BLaER1 treated with 17β-estradiol and CSF1 and Interleukin-3, amounts not matched to agents 10 nM and 100 nM (cell line): Measurements from ENCODE around the gene GNAT1.

ENCODE experiments used
- H3K27ac ChIP-seq, 11 experiments: shearing (Covaris generic); formaldehyde crosslinking; 2 replicates each; pipeline ENCODE4 v1.8.1; 2022
- H3K27me3 ChIP-seq, 11 experiments: shearing (Covaris generic); formaldehyde crosslinking; 2 replicates each; pipeline ENCODE4 v1.8.1; 2022
- H3K36me3 ChIP-seq, 11 experiments: shearing (Covaris generic); formaldehyde crosslinking; 2 replicates each; pipeline ENCODE4 v1.8.1; 2022
- H3K4me1 ChIP-seq, 10 experiments: shearing (Covaris generic); formaldehyde crosslinking; 2 replicates each; pipeline ENCODE4 v1.8.1; 2022
- H3K4me2 ChIP-seq, 11 experiments: shearing (Covaris generic); formaldehyde crosslinking; 2 replicates each; pipeline ENCODE4 v1.8.1; 2022
- H3K4me3 ChIP-seq, 10 experiments: shearing (Covaris generic); formaldehyde crosslinking; 2 replicates each; pipeline ENCODE4 v1.8.1; 2022
- H3K9ac ChIP-seq, 11 experiments: shearing (Covaris generic); formaldehyde crosslinking; 2 replicates each; pipeline ENCODE4 v1.8.1; 2022
- H3K9me3 ChIP-seq, 11 experiments: shearing (Covaris generic); formaldehyde crosslinking; replicated peaks in 1 of 11; 2 replicates each; pipeline ENCODE4 v1.8.1; 2022
- H4K20me1 ChIP-seq, 11 experiments: shearing (Covaris generic); formaldehyde crosslinking; 2 replicates each; pipeline ENCODE4 v1.8.1; 2022
- Cebpa-rat ChIP-seq, 11 experiments: shearing (Covaris generic); IDR thresholded peaks; 2 replicates each; pipeline ENCODE4 v1.8.1; 2022

Gene GNAT1

DNA sequence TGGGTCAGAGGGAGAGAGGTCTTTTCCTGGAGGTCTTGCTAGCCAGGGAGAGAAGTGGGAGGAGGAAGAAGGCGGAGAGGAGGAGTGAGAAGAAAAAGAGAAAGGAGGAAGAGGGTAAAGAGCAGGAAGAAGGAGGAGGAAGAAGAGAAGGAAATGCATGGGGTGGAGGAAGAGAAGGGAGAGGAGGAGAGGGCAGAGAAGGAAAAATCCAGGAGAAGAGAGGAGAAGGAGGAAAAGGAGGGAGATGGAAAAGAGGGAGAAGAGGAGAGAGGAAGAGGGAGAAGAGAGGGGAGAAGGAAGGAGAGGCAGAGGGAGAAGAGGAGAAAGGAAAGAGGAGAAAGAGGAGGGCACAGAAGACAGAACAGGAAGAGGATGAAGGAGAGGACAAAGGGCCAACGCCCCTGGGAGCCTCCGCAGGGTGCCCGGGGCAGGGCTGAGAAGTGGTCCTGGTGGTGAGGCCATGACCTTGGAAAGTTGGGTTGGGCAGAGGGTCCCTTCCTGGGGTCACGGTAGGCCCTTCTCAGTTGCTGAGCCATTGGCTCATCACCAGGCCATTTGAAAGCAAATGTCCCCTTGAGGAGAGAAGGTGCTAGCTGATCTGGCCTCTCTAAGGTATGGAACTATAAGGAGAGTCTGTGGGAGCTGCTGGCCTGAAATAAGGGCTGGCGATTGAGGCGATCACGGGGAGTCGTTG, 37.5 kb upstream of the GNAT1 start:
- peak overlapping the region in 1 of 11 experiments; percentile 49; a peak in 1 of 22 replicates for H3K9ac ChIP-seq
- TF ChIP-seq Cebpa-rat (IDR thresholded peaks at IDR 0.05) = no peak
- no peaks in the 10 kb centered on the region for H3K36me3 ChIP-seq
- H3K27ac ChIP-seq = no peak overlapping the region
- peak overlapping the region; percentile 90 to 99 (median 94) for H3K4me2 ChIP-seq
- peak overlapping the region; percentile 45 to 87 (median 76); a peak in 18 of 20 replicates for H3K4me3 ChIP-seq
- H3K27me3 ChIP-seq = peaks cover 7 to 30% (median 15%) of the 10 kb centered on the region in 11 experiments; a peak in 20 of 22 replicates
- peaks cover 27 to 48% (median 43%) of the 10 kb centered on the region in 10 experiments for H3K4me1 ChIP-seq
- peaks cover 0 to 34% (median 17%) of the 10 kb centered on the region in 11 experiments; a peak in 13 of 22 replicates for H4K20me1 ChIP-seq
- no peaks in the 10 kb centered on the region for H3K9me3 ChIP-seq

DNA sequence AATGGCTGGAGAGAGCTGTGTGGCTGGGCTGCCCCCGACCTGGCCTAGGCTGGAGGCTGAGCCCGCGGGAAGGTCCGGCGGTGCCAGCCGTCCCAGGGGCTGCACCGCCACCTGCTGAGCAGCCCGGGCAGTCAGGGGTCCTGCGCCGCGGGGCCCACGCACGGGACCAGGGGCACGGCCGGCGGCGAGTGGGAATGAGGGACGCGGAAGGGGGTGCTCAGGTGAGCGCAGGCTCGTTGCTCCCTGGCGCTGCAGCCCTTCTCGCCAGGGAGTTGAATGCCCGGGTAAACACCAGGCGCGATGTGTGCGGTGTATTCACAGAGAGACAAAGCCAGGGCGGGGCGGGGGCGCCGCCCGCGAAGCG, 37.0 kb upstream of the GNAT1 start:
- H3K9me3 ChIP-seq = no peaks in the 10 kb centered on the region
- H4K20me1 ChIP-seq = peaks cover 0 to 39% (median 18%) of the 10 kb centered on the region in 11 experiments; a peak in 13 of 22 replicates
- peaks cover 27 to 53% (median 49%) of the 10 kb centered on the region in 10 experiments for H3K4me1 ChIP-seq
- H3K4me3 ChIP-seq = peak overlapping the region; percentile 45 to 87 (median 76)
- peak overlapping the region in 1 of 11 experiments; percentile 49; a peak in 2 of 22 replicates for H3K9ac ChIP-seq
- peaks cover 0 to 4% (median 0%) of the 10 kb centered on the region in 11 experiments; a peak in 1 of 22 replicates for H3K36me3 ChIP-seq
- no peak for TF ChIP-seq Cebpa-rat (IDR thresholded peaks at IDR 0.05)
- peak overlapping the region; percentile 90 to 99 (median 94) for H3K4me2 ChIP-seq
- no peak overlapping the region for H3K27ac ChIP-seq
- peaks cover 7 to 30% (median 15%) of the 10 kb centered on the region in 11 experiments; a peak in 20 of 22 replicates for H3K27me3 ChIP-seq

DNA sequence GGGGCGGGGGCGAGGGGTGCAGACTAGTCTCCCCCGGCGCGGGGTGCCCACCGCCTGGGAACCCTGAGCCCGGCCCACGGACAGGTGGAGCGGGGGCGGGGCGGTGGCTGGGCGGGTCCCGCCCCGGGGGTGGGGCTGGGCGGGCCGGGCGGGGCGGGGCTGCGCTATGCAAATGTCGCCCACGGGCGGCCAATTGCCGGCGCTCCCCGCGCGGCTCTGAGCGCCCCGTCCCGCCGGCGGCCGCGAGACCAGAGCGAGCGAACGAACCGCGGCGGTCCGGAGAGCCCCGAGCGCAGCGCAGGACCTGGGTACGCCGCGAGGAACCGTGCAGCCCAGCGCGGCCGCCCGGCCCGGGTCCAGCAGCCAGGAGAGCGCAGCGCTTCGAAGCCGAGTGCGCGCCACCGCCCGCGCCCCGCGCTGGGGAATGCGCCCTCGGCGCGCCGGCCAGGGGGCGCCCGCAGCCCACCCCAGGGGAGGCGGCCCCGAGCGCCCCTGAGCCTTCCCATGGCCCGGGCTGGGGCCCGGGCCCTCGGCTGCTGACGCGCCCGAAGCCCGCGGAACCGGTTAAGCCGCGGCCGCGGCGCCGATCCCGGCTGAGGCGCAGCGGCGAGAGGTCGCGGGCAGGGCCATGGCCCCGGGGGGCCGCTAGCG, 36.4 kb upstream of the GNAT1 start, which contains the start of gene SEMA3F:
Gene SEMA3F (plus strand): TSS at position 485 of the 651 bp plus-strand sequence. CDS start 4,299 bp downstream, outside the sequence.
- H3K4me1 ChIP-seq = peaks cover 27 to 58% (median 54%) of the 10 kb centered on the region in 10 experiments

GRCh38 chr3:50155491-50155878, 35.9 kb upstream of the GNAT1 start:
- Histone ChIP-seq H3K9me3 (no peaks in the 10 kb centered on the region), H3K27me3 (peaks cover 7 to 30% (median 15%) of the 10 kb centered on the region in 11 experiments; a peak in 20 of 22 replicates), H4K20me1 (peaks cover 0 to 44% (median 18%) of the 10 kb centered on the region in 11 experiments; a peak in 13 of 22 replicates), H3K27ac (peak overlapping the region in 10 of 11 experiments; percentile 54 to 83 (median 76); a peak in 21 of 22 replicates), H3K9ac (peak overlapping the region; percentile 77 to 90 (median 85)), H3K36me3 (peaks cover 0 to 14% (median 0%) of the 10 kb centered on the region in 11 experiments; a peak in 2 of 22 replicates), H3K4me2 (peak overlapping the region; percentile 93 to 100 (median 99)), H3K4me3 (peak overlapping the region; percentile 67 to 87 (median 79)), H3K4me1 (peaks cover 27 to 63% (median 59%) of the 10 kb centered on the region in 10 experiments)
- TF ChIP-seq Cebpa-rat (IDR thresholded peaks at IDR 0.05) = no peak

More for the DNA sequence above, 36.4 kb upstream of the GNAT1 start, which contains the start of gene SEMA3F:
- no peaks in the 10 kb centered on the region for H3K9me3 ChIP-seq
- H3K9ac ChIP-seq = peak within 1 kb of the TSS; percentile 77 to 90 (median 85)
- peak within 1 kb of the TSS; percentile 94 to 100 (median 99) for H3K4me2 ChIP-seq
- peaks cover 0 to 44% (median 18%) of the 10 kb centered on the region in 11 experiments; a peak in 13 of 22 replicates for H4K20me1 ChIP-seq
- peaks cover 7 to 30% (median 15%) of the 10 kb centered on the region in 11 experiments; a peak in 20 of 22 replicates for H3K27me3 ChIP-seq
- peak within 1 kb of the TSS in 10 of 11 experiments; percentile 54 to 83 (median 76); a peak in 21 of 22 replicates for H3K27ac ChIP-seq
- H3K36me3 ChIP-seq = peaks cover 0 to 9% (median 0%) of the 10 kb centered on the region in 11 experiments; a peak in 2 of 22 replicates
- peak within 1 kb of the TSS; percentile 67 to 87 (median 79) for H3K4me3 ChIP-seq
- no peak for TF ChIP-seq Cebpa-rat (IDR thresholded peaks at IDR 0.05)

DNA sequence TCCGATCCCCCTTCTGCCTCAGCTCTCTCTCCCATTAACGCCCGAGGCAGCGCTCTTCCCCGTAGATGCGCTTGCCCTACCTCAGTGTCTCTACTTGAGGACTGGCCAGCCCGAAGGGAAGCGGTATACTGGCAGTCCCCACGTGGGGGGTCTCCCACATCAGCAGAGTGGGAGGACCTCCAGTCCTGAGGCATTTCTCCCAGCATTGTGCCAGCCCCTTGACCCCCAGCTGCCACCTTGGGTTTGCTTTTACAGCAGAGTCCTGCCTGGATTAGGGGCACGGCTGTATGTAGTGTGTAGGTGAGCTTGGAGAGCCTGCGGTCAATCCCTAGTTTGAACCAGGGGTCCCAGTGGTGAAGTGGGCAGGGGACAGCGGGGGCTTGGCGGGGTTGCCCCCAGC, 35.5 kb upstream of the GNAT1 start:
- H3K4me3 ChIP-seq = peak overlapping the region; percentile 67 to 87 (median 79)
- peaks cover 27 to 67% (median 63%) of the 10 kb centered on the region in 10 experiments for H3K4me1 ChIP-seq
- H3K4me2 ChIP-seq = peak overlapping the region; percentile 93 to 100 (median 99)

DNA sequence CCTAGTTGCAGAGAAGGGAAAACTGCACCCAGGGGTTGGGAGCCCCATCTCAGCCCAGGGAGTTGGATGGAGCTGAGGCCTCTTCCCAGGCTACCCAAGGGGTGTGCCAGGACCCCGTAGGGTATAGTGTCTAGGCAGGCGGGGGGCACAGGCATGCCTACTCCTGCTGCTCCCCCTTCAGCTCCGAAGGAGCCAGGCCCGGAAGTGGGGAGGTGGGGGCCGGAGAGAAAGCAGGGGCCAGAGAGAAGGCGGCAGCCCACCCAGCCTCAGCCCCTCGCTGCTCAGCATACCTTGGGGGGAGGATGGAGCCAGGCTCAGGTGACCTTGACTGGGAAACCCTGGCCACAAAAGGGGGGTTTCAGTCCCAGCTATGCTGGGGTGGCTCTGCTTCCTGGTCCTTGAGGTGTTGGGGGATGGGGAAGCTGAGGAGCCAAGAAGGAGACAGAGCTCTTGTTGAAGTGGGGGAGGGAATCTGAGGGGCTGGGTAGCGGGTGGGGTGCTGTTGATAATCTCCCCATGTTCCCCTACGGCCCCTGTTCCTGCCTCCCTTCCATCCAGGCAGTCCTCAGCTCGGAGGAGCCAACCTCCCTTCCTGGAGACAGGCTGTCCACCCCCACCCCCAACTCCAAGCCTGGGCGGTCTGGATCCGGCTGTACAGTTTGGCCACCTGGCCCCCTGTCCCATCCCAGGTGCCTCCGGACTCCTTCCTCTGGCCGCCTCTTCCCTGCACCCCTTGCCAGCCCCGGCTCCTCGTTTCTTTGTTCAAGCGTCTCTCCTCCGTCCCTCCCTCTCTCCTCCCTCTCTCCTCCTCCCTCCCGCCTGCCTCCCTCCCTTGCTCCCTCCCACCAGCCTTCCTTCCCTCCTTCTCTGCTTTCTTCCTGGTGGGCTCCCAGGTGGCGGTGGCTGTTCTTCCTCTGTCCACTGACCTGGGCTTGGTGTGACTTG, 34.6 kb upstream of the GNAT1 start:
- H3K4me2 ChIP-seq = peak overlapping the region; percentile 93 to 100 (median 99)
- peaks cover 7 to 30% (median 15%) of the 10 kb centered on the region in 11 experiments; a peak in 20 of 22 replicates for H3K27me3 ChIP-seq
- H3K4me3 ChIP-seq = peak overlapping the region in 8 of 10 experiments; percentile 75 to 87 (median 82); a peak in 16 of 20 replicates
- H3K27ac ChIP-seq = peak overlapping the region in 8 of 11 experiments; percentile 52 to 83 (median 68); a peak in 16 of 22 replicates
- H3K36me3 ChIP-seq = peaks cover 0 to 27% (median 10%) of the 10 kb centered on the region in 11 experiments; a peak in 10 of 22 replicates
- H4K20me1 ChIP-seq = peaks cover 0 to 47% (median 18%) of the 10 kb centered on the region in 11 experiments; a peak in 13 of 22 replicates
- no peaks in the 10 kb centered on the region for H3K9me3 ChIP-seq
- H3K4me1 ChIP-seq = peaks cover 27 to 76% (median 72%) of the 10 kb centered on the region in 10 experiments
- no peak for TF ChIP-seq Cebpa-rat (IDR thresholded peaks at IDR 0.05)
- H3K9ac ChIP-seq = peak overlapping the region in 10 of 11 experiments; percentile 1 to 90 (median 86); a peak in 18 of 22 replicates

More for the DNA sequence above, 35.5 kb upstream of the GNAT1 start:
- Histone ChIP-seq H3K9ac (peak overlapping the region; percentile 77 to 90 (median 85); a peak in 20 of 22 replicates), H4K20me1 (peaks cover 0 to 44% (median 18%) of the 10 kb centered on the region in 11 experiments; a peak in 13 of 22 replicates), H3K36me3 (peaks cover 0 to 18% (median under 1%) of the 10 kb centered on the region in 11 experiments; a peak in 4 of 22 replicates), H3K27me3 (peaks cover 7 to 30% (median 15%) of the 10 kb centered on the region in 11 experiments; a peak in 20 of 22 replicates), H3K27ac (peak overlapping the region in 8 of 11 experiments; percentile 62 to 83 (median 76); a peak in 12 of 22 replicates), H3K9me3 (no peaks in the 10 kb centered on the region)
- TF ChIP-seq Cebpa-rat (IDR thresholded peaks at IDR 0.05) = no peak

GRCh38 chr3:50157827-50158529, 33.4 kb upstream of the GNAT1 start:
- Histone ChIP-seq H3K9ac (peak overlapping the region in 7 of 11 experiments; percentile 4 to 90 (median 88); a peak in 8 of 22 replicates), H3K27ac (peak overlapping the region in 6 of 11 experiments; percentile 4 to 83 (median 31); a peak in 8 of 22 replicates), H3K9me3 (no peaks in the 10 kb centered on the region), H3K4me1 (peaks cover 27 to 88% (median 83%) of the 10 kb centered on the region in 10 experiments), H3K4me3 (peak overlapping the region in 3 of 10 experiments; percentile 75 to 86 (median 78); a peak in 3 of 20 replicates), H4K20me1 (peaks cover 0 to 52% (median 18%) of the 10 kb centered on the region in 11 experiments; a peak in 13 of 22 replicates), H3K27me3 (peaks cover 7 to 28% (median 15%) of the 10 kb centered on the region in 11 experiments; a peak in 20 of 22 replicates), H3K4me2 (peak overlapping the region in 10 of 11 experiments; percentile 93 to 100 (median 99); a peak in 20 of 22 replicates), H3K36me3 (peaks cover 0 to 31% (median 15%) of the 10 kb centered on the region in 11 experiments; a peak in 10 of 22 replicates)
- TF ChIP-seq Cebpa-rat (IDR thresholded peaks at IDR 0.05) = no peak
